OCI-LY1 (cell line): ENCODE measurements around the gene AKAP3.

Source experiments
- CTCF ChIP-seq: fragments of 200-600 bp; sonication (generic), shearing (Covaris generic); IDR thresholded peaks from 2 replicates; pipeline ENCODE4 v1.5.1; 2017; ENCODE audit warnings: mild to moderate bottlenecking, antibody characterized with exemption, low read length, moderate library complexity, mixed read lengths
- EZH2 ChIP-seq: fragments of 200-600 bp; sonication (generic), shearing (Covaris generic); IDR thresholded peaks from 2 replicates; pipeline ENCODE4 v1.8.0; 2017; ENCODE audit warnings: borderline replicate concordance, mixed run types, mild to moderate bottlenecking, antibody characterized with exemption, low read length, moderate library complexity, mixed read lengths

GRCh38 chr12:4685317-4685716, 36.5 kb upstream of the AKAP3 start:
- TF ChIP-seq CTCF, result no peak
- TF ChIP-seq EZH2, result no peak
